C4-2B (cell line): ENCODE data around the gene GALNT14.

Source experiments
- H3K27ac ChIP-seq: fragments of 450-650 bp; 2 replicates; pipeline ENCODE4 v1.5.1; 2017
- CTCF ChIP-seq: fragments of 450-650 bp; conservative IDR thresholded peaks from 2 replicates; pipeline ENCODE4 v1.5.1; 2017; ENCODE audit warnings: mild to moderate bottlenecking
- ZFX ChIP-seq: fragments of 450-650 bp; IDR thresholded peaks from 2 replicates; pipeline ENCODE4 v1.6.1; 2017

GALNT14 gene

GRCh38 chr2:31142110-31142509, 3.9 kb upstream of the GALNT14 start:
- no peak for TF ChIP-seq CTCF
- TF ChIP-seq ZFX, result no peak
- no peak overlapping the region for H3K27ac ChIP-seq

DNA sequence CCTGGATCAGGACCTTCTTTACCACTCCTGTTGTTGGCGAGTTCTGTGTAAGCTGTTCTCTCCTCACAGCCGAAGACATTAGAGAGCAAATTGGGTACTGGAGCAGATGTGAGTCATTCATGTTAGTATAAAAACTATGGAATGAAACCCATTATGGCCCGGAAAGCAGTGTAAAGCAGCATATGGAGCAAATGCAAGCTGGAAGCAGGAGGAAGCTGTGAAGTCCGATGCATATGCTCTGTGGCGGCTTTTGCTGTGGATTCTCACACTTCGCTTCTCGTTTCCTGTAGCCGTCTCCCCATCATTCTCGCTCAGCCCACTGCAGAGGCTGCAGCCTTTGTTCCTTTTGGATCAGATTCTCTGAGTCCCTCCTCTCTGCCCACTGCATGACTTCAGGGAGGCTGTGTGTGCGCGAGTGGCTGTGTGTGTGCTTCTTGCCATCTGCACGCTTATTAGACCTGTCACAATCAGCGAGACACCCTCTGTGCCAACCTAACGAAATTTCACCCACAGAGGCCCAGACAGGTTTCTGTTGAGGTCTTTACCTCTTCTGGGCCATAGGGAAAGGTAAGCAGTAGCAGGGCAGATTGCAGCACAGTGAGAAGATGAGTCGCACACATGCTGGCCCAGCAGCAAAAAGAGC, 3.3 kb upstream of the GALNT14 start:
- no peak overlapping the region for H3K27ac ChIP-seq
- TF ChIP-seq ZFX (no peak), CTCF (no peak)

GRCh38 chr2:31140151-31140550, 1.9 kb upstream of the GALNT14 start:
- H3K27ac ChIP-seq, result no peak overlapping the region
- TF ChIP-seq CTCF, result no peak
- TF ChIP-seq ZFX, result no peak

DNA sequence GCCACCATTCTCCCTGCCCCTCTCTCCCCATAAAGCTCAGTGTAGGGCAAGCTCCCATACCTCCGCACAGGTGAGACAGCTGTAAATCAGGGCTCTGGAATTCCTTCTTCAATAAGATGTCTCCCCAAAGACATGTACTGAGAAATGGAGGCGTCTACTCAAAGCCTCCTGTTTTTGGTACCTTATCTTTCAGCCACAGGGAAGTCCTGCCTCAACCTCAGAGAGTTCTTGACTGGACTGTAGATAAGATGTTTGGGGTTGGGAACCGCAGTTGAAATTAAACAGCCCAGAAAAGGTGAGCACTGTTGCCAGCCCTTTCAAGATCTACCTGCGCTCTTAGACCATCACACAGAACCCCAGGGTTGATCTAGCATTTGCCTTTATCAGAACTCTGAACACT, 1.4 kb upstream of the GALNT14 start:
- H3K27ac ChIP-seq, result no peak overlapping the region
- TF ChIP-seq CTCF (no peak), ZFX (no peak)

DNA sequence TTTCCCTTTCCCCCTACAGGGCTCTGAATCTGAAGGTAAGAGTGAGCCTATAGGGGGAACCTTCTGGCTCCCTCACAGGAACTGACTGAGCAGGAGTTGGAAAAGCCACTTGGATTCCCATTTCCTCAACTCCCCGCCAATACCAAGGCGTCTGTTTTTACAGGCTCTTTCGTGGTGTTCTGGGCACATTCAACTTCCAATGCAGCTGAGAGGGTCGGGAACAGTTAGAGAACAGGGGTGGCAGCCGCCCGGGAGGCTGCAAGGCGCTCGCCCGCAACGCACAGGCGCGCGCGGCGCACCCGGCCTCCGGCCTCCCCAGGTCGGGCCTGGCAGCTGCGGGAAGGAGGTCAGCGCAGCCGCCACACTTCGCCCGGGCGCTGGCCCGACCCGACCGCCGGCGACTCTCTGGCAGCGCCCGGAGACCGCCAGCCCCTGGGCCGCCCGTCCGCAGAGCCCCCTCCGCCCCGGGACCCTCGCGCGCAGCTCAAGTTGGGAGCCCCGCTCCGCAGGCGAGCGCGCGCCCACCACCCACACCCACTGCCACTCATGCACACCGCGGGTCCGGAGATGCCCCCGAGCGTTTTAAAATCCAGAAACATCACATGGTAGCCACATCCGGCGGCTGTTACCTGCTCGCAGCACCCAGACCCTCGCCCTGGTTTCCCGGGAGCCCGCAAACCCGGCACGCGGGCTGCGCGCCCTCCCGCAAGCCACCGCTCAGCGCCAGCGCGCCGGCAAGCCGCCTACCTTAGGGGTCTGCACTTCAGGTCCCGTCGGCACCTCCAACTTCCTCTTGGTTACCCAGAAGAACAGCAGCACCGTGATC, 816 bp downstream of the GALNT14 start:
- H3K27ac ChIP-seq, result peak overlapping the region; percentile 47

DNA sequence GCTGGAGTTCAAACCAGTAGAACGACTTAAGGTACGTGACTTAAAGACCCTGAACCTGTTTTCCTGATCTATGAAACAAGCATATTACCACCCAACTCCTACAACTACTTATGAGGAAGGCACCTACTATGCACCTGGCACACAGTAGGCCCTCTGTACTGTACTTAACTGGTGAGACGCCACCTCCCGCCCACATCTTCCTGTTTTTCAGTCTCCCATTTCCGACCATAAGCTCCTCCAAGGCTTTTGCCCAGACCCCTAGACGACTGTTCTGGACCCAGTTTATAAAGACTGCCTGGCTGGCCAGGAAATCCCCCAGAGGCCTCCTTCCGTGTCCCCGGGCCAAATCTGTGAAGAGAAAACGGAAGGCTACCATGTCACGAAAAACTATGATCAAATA, 1.5 kb downstream of the GALNT14 start:
- TF ChIP-seq CTCF (no peak), ZFX (no peak)
- H3K27ac ChIP-seq, result no peak overlapping the region

More for the DNA sequence above, 816 bp downstream of the GALNT14 start:
- TF ChIP-seq ZFX, result peak; percentile 35; the same call in 1 of the 2 replicates
- TF ChIP-seq CTCF, result no peak

DNA sequence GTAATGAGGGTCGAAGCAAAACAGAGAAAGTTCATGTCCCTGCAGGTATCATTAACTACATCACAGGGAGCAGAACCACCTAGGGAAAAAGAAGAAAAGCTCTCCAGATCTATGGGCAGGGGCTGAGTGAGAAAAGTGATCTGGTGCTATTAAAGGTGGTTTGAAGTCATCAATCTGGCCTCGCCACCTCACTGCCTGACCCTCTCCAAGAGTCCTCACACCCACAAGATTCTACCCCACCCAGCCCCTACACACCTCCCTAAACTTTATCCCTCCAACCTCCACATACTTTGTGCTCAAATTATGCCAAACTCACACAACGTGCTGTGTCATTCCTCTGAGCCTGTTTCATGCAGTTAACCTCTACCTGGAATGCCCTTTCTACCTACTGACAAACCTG, 2.2 kb downstream of the GALNT14 start:
- TF ChIP-seq ZFX (no peak), CTCF (no peak)

More for the DNA sequence above, 2.2 kb downstream of the GALNT14 start:
- no peak overlapping the region for H3K27ac ChIP-seq
